ENCODE results near the gene RAB10. TPM values are rescaled to one million over a fixed set of nuclear protein-coding genes. Genes with fewer than 3 reads are reported as not detected.
A peak's percentile ranks its signal among the peaks of the same experiment; 100 is the strongest.
"Not testable (repeated sequence)": the region's sequence is repeated elsewhere in the genome, so short reads cannot be mapped to it uniquely, and the experiment has no call there.

Gene RAB10
- total and polyA plus RNA-seq, 5 experiments from 2014 or later = 62.6 to 80.5 (median 66.6) TPM

- H3K9me3 Mint-ChIP-seq = no peaks in the 10 kb centered on the region
- ATAC-seq = peak; percentile 74 to 79
- POLR2A ChIA-PET = no interaction called here
Measured at GRCh38 chr2:26068602-26069298, 34.9 kb downstream of the RAB10 start.

GRCh38 chr2:26070730-26071129 lies 36.8 kb downstream of the RAB10 start:
- POLR2A ChIA-PET = no interaction called here
- H3K9me3 Mint-ChIP-seq = no peaks in the 10 kb centered on the region

More at GRCh38 chr2:26068602-26069298, 34.9 kb downstream of the RAB10 start:
- H3K27me3 Mint-ChIP-seq = no peaks in the 10 kb centered on the region
- H3K36me3 Mint-ChIP-seq = peaks cover 0 to 29% (median 5%) of the 10 kb centered on the region in 3 donors
- peak overlapping the region in 4 of 10 donors; percentile 27 to 45 (median 36) for H3K27ac Mint-ChIP-seq
- H3K4me3 Mint-ChIP-seq = peak overlapping the region in 5 of 10 donors; percentile 1 to 53 (median 29)
- H3K4me1 Mint-ChIP-seq = peaks cover 24 to 74% (median 51%) of the 10 kb centered on the region in 4 donors
- DNase-seq = peak in 6 of 10 donors; percentile 2 to 31 (median 18)

GRCh38 chr2:26072925-26073768 lies 39.3 kb downstream of the RAB10 start:
- ATAC-seq (no peak), DNase-seq (no peak)
- Mint-ChIP-seq H3K9me3 (no peaks in the 10 kb centered on the region), H3K4me3 (no peak overlapping the region), H3K36me3 (peaks cover 0 to 3% (median 0%) of the 10 kb centered on the region in 3 donors), H3K27me3 (no peaks in the 10 kb centered on the region), H3K4me1 (peaks cover 26 to 70% (median 56%) of the 10 kb centered on the region in 4 donors), H3K27ac (peak overlapping the region in 2 of 10 donors; percentile 25 to 66)
- POLR2A ChIA-PET = no interaction called here

More at GRCh38 chr2:26070730-26071129, 36.8 kb downstream of the RAB10 start:
- peaks cover 34 to 84% (median 68%) of the 10 kb centered on the region in 4 donors for H3K4me1 Mint-ChIP-seq
- no peak for ATAC-seq
- no peak overlapping the region for H3K27ac Mint-ChIP-seq
- no peak for DNase-seq
- H3K36me3 Mint-ChIP-seq = peaks cover 0 to 18% (median 5%) of the 10 kb centered on the region in 3 donors
- H3K4me3 Mint-ChIP-seq = no peak overlapping the region
- H3K27me3 Mint-ChIP-seq = no peaks in the 10 kb centered on the region

- DNase-seq = no peak
- H3K27me3 Mint-ChIP-seq = no peaks in the 10 kb centered on the region
- no peaks in the 10 kb centered on the region for H3K9me3 Mint-ChIP-seq
- ATAC-seq = no peak
- POLR2A ChIA-PET = no interaction called here
- no peak overlapping the region for H3K27ac Mint-ChIP-seq
- H3K36me3 Mint-ChIP-seq = peaks cover 0 to 9% (median 5%) of the 10 kb centered on the region in 3 donors
- no peak overlapping the region for H3K4me3 Mint-ChIP-seq
- peaks cover 29 to 63% (median 56%) of the 10 kb centered on the region in 4 donors for H3K4me1 Mint-ChIP-seq
Measured at GRCh38 chr2:26073830-26074229, 39.9 kb downstream of the RAB10 start.

- Mint-ChIP-seq H3K27ac (peak overlapping the region in 1 of 10 donors; percentile 15), H3K4me3 (no peak overlapping the region)
Measured at GRCh38 chr2:26074676-26075075, 40.8 kb downstream of the RAB10 start.

GRCh38 chr2:26075173-26075572 lies 41.3 kb downstream of the RAB10 start:
- ATAC-seq = no peak
- POLR2A ChIA-PET = no interaction called here
- no peak for DNase-seq
- Mint-ChIP-seq H3K36me3 (peaks cover 0 to 15% (median 11%) of the 10 kb centered on the region in 3 donors), H3K4me1 (peaks cover 26 to 56% (median 49%) of the 10 kb centered on the region in 4 donors), H3K27me3 (no peaks in the 10 kb centered on the region), H3K9me3 (peaks cover 0 to 8% (median under 1%) of the 10 kb centered on the region in 9 donors), H3K4me3 (no peak overlapping the region), H3K27ac (peak overlapping the region in 1 of 10 donors; percentile 15)

More at GRCh38 chr2:26074676-26075075, 40.8 kb downstream of the RAB10 start:
- POLR2A ChIA-PET = no interaction called here
- DNase-seq (no peak), ATAC-seq (no peak)
- peaks cover 0 to 4% (median 0%) of the 10 kb centered on the region in 9 donors for H3K9me3 Mint-ChIP-seq
- H3K27me3 Mint-ChIP-seq = no peaks in the 10 kb centered on the region
- peaks cover 29 to 61% (median 54%) of the 10 kb centered on the region in 4 donors for H3K4me1 Mint-ChIP-seq
- peaks cover 0 to 10% (median 9%) of the 10 kb centered on the region in 3 donors for H3K36me3 Mint-ChIP-seq

GRCh38 chr2:26076001-26076587 lies 42.2 kb downstream of the RAB10 start:
- H3K27ac Mint-ChIP-seq = peak overlapping the region in 1 of 10 donors; percentile 15
- POLR2A ChIA-PET = interaction anchor here (0.8 kb wide), 1 partner anchor 109 kb away, joined by 3 read pairs; no protein-coding TSS in a partner anchor
- DNase-seq (no peak), ATAC-seq (no peak)
- H3K9me3 Mint-ChIP-seq = peaks cover 0 to 13% (median 7%) of the 10 kb centered on the region in 9 donors
- no peak overlapping the region for H3K4me3 Mint-ChIP-seq
- H3K27me3 Mint-ChIP-seq = no peaks in the 10 kb centered on the region
- H3K4me1 Mint-ChIP-seq = peaks cover 28 to 53% (median 46%) of the 10 kb centered on the region in 4 donors
- H3K36me3 Mint-ChIP-seq = peaks cover 4 to 23% (median 15%) of the 10 kb centered on the region in 3 donors

GRCh38 chr2:26077291-26077690 lies 43.4 kb downstream of the RAB10 start:
- Mint-ChIP-seq H3K4me3 (no peak overlapping the region), H3K27ac (no peak overlapping the region), H3K36me3 (peaks cover 7 to 28% (median 14%) of the 10 kb centered on the region in 3 donors), H3K27me3 (no peaks in the 10 kb centered on the region), H3K4me1 (peaks cover 30 to 51% (median 44%) of the 10 kb centered on the region in 4 donors), H3K9me3 (peaks cover 0 to 21% (median 10%) of the 10 kb centered on the region in 9 donors)
- DNase-seq (no peak), ATAC-seq (no peak)
- POLR2A ChIA-PET = no interaction called here

GRCh38 chr2:26078939-26079338 lies 45.1 kb downstream of the RAB10 start:
- no peak overlapping the region for H3K27ac Mint-ChIP-seq
- POLR2A ChIA-PET = interaction anchor here (0.7 kb wide), 1 partner anchor 167 kb away, joined by 4 read pairs; no protein-coding TSS in a partner anchor
- peaks cover 9 to 35% (median 15%) of the 10 kb centered on the region in 3 donors for H3K36me3 Mint-ChIP-seq
- no peak overlapping the region for H3K4me3 Mint-ChIP-seq
- ATAC-seq = no peak
- DNase-seq = no peak
- peaks cover 0 to 26% (median 12%) of the 10 kb centered on the region in 9 donors for H3K9me3 Mint-ChIP-seq
- H3K4me1 Mint-ChIP-seq = peaks cover 21 to 37% (median 33%) of the 10 kb centered on the region in 4 donors
- H3K27me3 Mint-ChIP-seq = no peaks in the 10 kb centered on the region

- H3K27me3 Mint-ChIP-seq = no peaks in the 10 kb centered on the region
- peaks cover 17 to 37% (median 27%) of the 10 kb centered on the region in 4 donors for H3K4me1 Mint-ChIP-seq
- H3K9me3 Mint-ChIP-seq = peaks cover 0 to 29% (median 12%) of the 10 kb centered on the region in 9 donors
- H3K27ac Mint-ChIP-seq = no peak overlapping the region
- H3K36me3 Mint-ChIP-seq = peaks cover 13 to 39% (median 21%) of the 10 kb centered on the region in 3 donors
- POLR2A ChIA-PET = no interaction called here
- ATAC-seq (no peak), DNase-seq (no peak)
- no peak overlapping the region for H3K4me3 Mint-ChIP-seq
Measured at GRCh38 chr2:26080356-26080755, 46.5 kb downstream of the RAB10 start.

GRCh38 chr2:26080925-26081324 lies 47.0 kb downstream of the RAB10 start:
- DNase-seq, ATAC-seq, POLR2A ChIA-PET, H3K27me3 Mint-ChIP-seq, H3K4me3 Mint-ChIP-seq: not testable (repeated sequence)
- Mint-ChIP-seq H3K36me3 (peaks cover 13 to 41% (median 27%) of the 10 kb centered on the region in 3 donors), H3K9me3 (peaks cover 0 to 29% (median 12%) of the 10 kb centered on the region in 9 donors), H3K27ac (peak overlapping the region in 2 of 10 donors; percentile 4 to 49), H3K4me1 (peaks cover 14 to 37% (median 23%) of the 10 kb centered on the region in 4 donors)

GRCh38 chr2:26081556-26081955 lies 47.7 kb downstream of the RAB10 start:
- Mint-ChIP-seq H3K4me3 (no peak overlapping the region), H3K27ac (no peak overlapping the region), H3K9me3 (peaks cover 0 to 29% (median 12%) of the 10 kb centered on the region in 9 donors), H3K4me1 (peaks cover 14 to 42% (median 24%) of the 10 kb centered on the region in 4 donors), H3K27me3 (no peaks in the 10 kb centered on the region), H3K36me3 (peaks cover 13 to 41% (median 30%) of the 10 kb centered on the region in 3 donors)
- no peak for ATAC-seq
- DNase-seq = no peak
- POLR2A ChIA-PET = no interaction called here
